Mucosa of stomach (tissue), 1 donor: ENCODE results near the gene NEK7.

Experiments used
- H3K27me3 ChIP-seq: one replicate; pipeline ENCODE4 v1.7.0; 2013; ENCODE audit warnings: mild to moderate bottlenecking, low read length; ENCODE audit not compliant: control insufficient read depth, insufficient read depth
- H3K36me3 ChIP-seq: one replicate; pipeline ENCODE4 v1.7.0; 2013; ENCODE audit warnings: low read length; ENCODE audit not compliant: control insufficient read depth, insufficient read depth
- H3K4me1 ChIP-seq: one replicate; pipeline ENCODE4 v1.7.0; 2013; ENCODE audit warnings: mild to moderate bottlenecking, low read length; ENCODE audit not compliant: control insufficient read depth, insufficient read depth
- H3K4me3 ChIP-seq: one replicate; pipeline ENCODE4 v1.7.0; 2013; ENCODE audit warnings: low read length
- H3K9ac ChIP-seq: one replicate; pipeline ENCODE4 v1.7.0; 2013; ENCODE audit warnings: mild to moderate bottlenecking, low read length, moderate library complexity
- H3K9me3 ChIP-seq: one replicate; pipeline ENCODE4 v1.7.0; 2013; ENCODE audit warnings: mild to moderate bottlenecking, low read length, moderate library complexity; ENCODE audit not compliant: control insufficient read depth
- donor health status: Pancreatic carcinoma.

Gene NEK7

DNA sequence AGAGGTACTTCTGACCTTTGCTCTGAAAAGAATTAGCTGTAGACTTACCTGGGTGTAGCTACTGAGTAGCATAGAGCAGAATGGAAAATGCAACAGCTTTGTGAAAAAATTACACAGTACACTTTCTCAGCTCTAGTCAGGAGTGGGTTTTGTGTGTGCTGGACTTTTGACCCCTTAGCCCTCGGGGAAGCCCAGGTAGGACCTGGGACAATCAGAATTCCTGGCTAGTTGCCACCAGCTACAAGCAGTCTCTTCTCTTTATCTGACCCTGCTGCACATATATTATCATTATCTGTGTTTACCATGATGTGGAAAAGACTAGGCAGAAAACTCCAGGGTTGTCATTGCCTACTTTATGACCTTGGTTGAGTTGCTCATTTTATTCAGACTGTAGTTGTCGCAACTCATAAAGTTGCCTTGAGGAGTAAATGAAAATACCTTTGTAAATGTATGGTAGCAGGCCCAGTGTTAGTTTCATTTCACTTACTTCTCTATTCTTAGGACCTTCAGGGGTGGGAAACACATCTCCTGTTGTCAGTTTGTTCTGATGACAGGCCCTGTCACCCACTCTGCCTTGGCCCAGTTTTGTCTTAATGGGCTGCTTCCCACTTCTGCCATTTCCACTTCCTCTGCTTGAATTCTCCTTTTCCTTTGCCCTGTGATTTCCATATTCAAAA, 5.4 kb downstream of the NEK7 start:
- H3K9ac ChIP-seq, result no peak overlapping the region
- H3K4me1 ChIP-seq, result peaks cover 29% of the 10 kb centered on the region
- no peaks in the 10 kb centered on the region for H3K9me3 ChIP-seq

DNA sequence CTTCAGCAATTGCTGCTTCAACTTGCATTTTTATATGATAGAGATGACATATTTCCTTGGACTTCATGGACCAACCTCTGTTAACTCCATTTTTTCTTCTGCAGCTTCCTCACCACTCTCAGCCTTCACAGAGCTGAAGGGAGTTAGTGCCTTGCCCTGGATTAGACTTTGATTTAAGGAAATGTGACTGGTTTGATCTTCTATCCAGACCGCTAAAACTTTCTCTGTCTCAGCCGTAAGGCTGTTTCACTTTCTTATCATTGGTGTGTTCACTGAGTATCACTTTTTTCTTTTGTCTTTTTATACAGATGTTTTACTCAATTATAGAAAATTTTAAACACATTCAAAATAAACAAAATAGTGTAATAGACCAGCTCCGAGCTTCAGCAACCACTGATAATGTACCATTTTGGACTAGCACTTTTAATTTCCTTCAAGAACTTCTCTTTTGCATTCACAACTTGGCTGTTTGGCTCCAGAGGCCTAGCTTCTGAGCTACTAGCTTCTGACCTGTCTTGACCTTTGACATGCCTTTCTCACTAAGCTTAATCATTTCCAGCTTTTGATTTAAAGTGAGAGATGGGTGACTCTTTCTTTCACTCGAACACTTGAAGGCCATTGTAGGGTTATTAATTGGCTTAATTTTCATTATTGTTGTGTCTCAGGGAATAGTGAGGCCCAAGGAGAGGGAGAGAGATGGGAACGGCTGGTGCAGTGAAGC, 9.3 kb downstream of the NEK7 start:
- Histone ChIP-seq H3K4me1 (peaks cover 11% of the 10 kb centered on the region), H3K27me3 (no peaks in the 10 kb centered on the region), H3K9ac (no peak overlapping the region), H3K36me3 (no peaks in the 10 kb centered on the region), H3K4me3 (no peak overlapping the region), H3K9me3 (no peaks in the 10 kb centered on the region)

More for the DNA sequence above, 5.4 kb downstream of the NEK7 start:
- Histone ChIP-seq H3K27me3 (no peaks in the 10 kb centered on the region), H3K36me3 (no peaks in the 10 kb centered on the region), H3K4me3 (no peak overlapping the region)

DNA sequence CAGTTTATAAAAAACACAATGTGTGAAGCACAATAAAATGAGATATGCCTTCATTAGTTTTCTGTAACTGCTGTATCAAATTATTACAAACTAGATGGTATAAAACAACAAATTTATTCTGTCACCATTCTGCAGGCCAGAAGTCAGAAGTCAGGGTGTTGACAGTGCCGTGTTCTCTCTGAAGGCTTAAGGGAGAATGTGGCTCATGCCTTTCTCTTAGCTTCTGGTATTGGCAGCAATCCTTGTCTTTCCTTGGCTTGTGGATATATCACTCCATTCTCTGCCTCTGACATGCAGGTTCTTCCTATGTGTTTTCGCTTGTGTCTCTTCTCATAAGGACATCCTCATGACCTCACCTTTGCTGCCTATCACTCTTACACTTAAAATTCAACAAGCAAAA, 10.1 kb downstream of the NEK7 start:
- no peaks in the 10 kb centered on the region for H3K36me3 ChIP-seq
- H3K27me3 ChIP-seq, result no peaks in the 10 kb centered on the region
- H3K9ac ChIP-seq, result no peak overlapping the region
- H3K4me1 ChIP-seq, result peaks cover 8% of the 10 kb centered on the region
- no peak overlapping the region for H3K4me3 ChIP-seq
- no peaks in the 10 kb centered on the region for H3K9me3 ChIP-seq

DNA sequence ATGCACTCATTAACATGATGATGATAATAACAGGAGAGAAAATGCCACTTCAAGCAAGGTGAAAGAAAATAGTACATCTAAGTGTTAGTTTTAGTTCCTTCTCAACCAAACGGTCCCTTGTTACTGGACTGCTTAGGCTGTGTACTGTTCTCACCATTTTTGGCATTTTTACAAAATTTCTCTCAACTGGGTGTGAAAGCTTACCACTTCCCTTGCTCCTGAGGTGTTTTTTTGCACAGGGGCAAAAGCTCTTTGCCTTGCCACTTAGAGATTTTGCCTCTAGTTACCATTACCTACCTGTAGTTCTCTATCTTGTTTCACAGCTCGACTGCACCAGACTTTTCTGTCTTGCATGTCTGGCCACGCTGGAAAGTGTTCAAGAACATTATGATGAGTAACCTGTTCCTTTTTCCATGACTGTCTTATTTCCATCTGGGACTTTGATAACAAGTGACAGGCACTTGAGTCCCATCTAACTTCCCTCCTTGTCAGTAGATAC, 10.7 kb downstream of the NEK7 start:
- H3K27me3 ChIP-seq, result no peaks in the 10 kb centered on the region
- H3K4me3 ChIP-seq, result no peak overlapping the region
- H3K9me3 ChIP-seq, result no peaks in the 10 kb centered on the region
- H3K36me3 ChIP-seq, result no peaks in the 10 kb centered on the region
- peaks cover 4% of the 10 kb centered on the region for H3K4me1 ChIP-seq
- H3K9ac ChIP-seq, result no peak overlapping the region

DNA sequence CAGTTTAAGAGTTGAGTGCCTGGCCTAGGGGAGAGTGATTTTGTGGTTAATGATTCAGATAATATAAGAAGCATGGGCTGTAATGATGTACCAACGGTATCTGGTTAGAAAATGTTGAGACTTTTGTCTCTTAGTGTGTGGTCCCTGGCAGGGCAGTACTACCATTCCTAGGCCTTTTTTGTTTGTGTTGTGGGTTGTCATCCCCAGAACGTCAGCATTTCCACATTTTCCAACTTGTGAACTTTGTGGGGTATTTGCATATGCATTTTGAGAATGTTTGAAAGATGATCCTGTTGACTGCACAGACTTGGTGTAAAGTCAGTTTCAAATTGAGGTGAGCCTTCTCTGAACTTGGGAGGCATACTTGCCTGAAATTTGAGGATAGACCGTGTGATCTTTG, 11.4 kb downstream of the NEK7 start:
- Histone ChIP-seq H3K9ac (no peak overlapping the region), H3K36me3 (no peaks in the 10 kb centered on the region), H3K9me3 (no peaks in the 10 kb centered on the region), H3K27me3 (no peaks in the 10 kb centered on the region), H3K4me1 (peaks cover 4% of the 10 kb centered on the region), H3K4me3 (no peak overlapping the region)

DNA sequence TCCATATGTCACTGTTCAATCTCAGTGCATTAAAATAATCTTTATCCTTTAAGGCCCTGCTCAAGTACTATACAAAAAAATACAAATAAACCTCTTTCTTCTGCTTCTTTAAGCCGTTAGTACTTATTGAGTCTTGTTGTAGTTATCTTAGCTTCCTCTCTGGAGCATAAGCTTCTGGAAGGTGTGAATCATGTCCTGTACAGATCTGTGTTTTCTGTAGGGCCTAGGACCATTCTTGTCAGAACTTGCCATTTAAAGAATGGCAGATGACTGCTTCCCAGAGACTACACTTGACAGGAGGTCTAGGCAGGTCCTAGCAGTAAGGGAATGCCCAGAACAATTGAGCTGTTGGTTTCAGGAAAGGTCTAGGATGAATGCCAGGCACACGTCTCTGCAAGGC, 12.9 kb downstream of the NEK7 start:
- no peaks in the 10 kb centered on the region for H3K9me3 ChIP-seq
- H3K27me3 ChIP-seq, result no peaks in the 10 kb centered on the region
- H3K9ac ChIP-seq, result no peak overlapping the region
- H3K4me1 ChIP-seq, result peaks cover 4% of the 10 kb centered on the region
- no peak overlapping the region for H3K4me3 ChIP-seq
- no peaks in the 10 kb centered on the region for H3K36me3 ChIP-seq

DNA sequence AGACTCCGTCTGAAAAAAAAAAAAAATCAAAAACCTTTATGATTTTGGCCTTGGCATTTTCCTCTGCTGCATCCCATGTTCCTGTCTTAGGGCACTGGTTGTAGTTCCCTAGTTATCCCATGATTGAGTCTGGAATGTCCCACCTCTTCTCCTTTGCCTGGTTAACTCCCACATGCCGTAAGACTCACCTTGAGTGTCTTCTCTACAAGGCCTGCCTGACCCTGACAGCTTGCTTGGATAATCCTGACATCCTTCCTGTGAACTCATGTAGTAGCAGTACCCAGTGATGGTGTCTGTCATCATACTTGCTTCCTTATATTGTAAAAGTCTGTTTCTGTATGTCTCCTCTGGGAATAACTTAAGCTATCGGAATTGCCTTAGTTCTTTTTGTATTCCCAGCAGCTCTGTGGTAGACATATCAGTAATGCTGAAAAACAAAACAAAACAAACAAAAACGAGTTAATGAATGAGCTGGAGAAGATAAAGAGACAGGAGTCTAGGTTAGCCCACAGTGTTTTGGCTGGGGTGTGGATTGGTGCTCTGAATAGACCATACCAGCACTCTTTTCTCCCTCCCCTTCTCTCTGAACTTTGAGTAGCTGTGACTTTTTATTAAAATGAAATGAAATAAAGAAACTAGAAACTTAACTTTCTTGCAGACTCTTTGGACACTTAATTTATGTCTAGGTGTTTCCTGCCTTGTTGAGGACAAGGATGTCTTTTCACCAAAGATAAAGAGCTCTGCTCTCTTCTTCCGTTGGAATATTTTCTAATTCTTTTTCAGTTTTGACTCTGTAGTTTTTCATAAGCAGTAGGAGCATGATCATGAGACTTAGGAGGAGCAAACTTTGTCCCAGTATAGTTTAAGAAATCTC, 15.1 kb downstream of the NEK7 start:
- Histone ChIP-seq H3K36me3 (no peaks in the 10 kb centered on the region), H3K9me3 (no peaks in the 10 kb centered on the region), H3K27me3 (no peaks in the 10 kb centered on the region), H3K4me3 (no peak overlapping the region), H3K4me1 (peaks cover 11% of the 10 kb centered on the region), H3K9ac (no peak overlapping the region)

DNA sequence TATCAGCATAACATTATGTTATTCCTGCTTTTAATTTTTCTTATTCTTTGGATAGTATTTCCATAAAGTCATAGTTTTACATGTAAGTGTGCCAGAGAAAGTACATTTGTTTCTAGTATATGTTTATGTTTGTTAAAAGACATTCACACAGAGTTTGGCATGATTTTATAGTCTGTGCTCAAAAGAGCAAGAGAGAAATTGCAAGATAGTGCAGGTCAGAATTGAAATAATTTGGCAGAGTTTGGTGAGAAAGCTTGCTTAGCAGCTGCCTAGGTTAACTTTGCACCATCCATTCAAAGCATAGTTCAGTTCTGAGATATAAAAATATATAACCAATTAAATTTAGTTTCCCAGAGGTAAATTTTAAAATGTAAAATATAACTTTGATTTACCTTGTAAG, 17.0 kb downstream of the NEK7 start:
- Histone ChIP-seq H3K4me3 (no peak overlapping the region), H3K4me1 (peaks cover 11% of the 10 kb centered on the region), H3K9ac (no peak overlapping the region), H3K9me3 (no peaks in the 10 kb centered on the region), H3K36me3 (no peaks in the 10 kb centered on the region), H3K27me3 (no peaks in the 10 kb centered on the region)

DNA sequence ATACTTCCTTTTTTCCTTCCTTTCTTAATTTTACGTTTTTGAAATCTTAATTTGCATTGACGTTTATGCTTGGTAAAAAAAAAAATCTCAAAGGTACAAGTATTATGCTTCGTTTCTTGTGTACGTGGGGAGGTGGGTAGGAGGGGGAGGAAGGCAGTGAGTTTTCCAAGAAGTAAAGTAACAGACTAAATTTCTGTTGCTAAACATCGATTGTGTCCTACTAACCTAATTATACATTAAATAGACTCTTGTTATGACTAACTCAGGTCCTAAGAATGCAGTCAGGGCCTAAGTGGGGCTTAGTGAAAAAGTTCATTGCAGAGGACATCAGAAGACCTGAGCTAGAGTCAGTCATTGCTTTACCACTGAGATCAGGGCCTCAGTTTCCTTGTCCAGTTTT, 17.5 kb downstream of the NEK7 start:
- Histone ChIP-seq H3K9ac (no peak overlapping the region), H3K4me1 (peaks cover 11% of the 10 kb centered on the region), H3K36me3 (no peaks in the 10 kb centered on the region), H3K9me3 (no peaks in the 10 kb centered on the region), H3K4me3 (no peak overlapping the region), H3K27me3 (no peaks in the 10 kb centered on the region)

DNA sequence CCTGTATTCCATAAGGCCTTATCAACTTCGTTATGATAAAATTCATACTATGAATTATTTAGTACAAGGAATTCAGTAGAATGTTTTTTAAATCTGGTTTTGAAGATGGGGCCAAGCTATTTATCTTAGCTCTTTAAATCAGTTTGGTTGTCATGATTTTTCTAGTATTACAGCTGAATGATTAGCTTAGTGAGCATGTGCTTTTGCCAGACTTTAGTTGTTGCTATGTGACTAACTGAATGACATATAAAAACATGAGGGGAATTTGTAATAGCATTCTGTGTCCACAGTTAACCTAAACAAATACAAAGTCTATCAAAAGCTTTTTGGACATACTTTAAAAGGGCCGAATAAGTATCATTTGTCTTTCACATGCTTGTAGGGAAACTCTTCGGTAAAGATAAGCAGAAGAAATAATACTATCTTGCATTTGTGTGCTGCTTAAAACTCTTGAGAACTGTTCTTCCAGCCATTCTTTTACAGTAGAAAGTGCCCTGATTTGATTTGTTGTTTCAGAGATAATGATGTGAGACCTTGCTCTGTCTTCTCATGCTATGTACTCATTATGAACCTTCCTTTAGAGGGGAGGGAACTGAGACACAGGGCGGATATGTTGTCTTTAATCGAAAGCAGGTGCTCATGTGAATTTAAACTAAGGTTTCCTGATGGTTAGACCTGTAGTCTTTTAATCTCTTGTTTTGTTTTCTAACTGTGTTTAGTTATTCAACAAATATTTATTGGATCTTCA, 18.8 kb downstream of the NEK7 start:
- no peak overlapping the region for H3K9ac ChIP-seq
- no peaks in the 10 kb centered on the region for H3K27me3 ChIP-seq
- H3K4me1 ChIP-seq, result peaks cover 11% of the 10 kb centered on the region
- no peaks in the 10 kb centered on the region for H3K9me3 ChIP-seq
- H3K4me3 ChIP-seq, result no peak overlapping the region
- no peaks in the 10 kb centered on the region for H3K36me3 ChIP-seq

DNA sequence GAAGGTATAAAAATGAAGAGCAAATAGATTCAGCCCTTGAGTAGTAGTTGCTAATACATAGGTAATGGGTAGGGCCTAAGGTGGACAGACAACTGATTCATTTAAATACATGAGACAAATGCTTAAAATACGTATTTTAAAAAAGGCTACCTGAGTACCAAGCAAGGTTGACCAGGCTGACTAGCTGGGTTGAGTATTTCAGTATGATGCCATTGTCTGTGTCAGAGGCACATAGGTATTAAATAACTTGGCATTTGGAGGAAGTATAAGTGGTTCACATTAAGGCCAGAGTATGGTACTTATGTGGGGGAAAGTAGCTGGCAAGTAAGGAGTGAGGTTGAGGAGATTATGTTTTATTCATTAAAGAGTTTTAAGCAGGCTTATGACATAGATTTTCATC, 19.4 kb downstream of the NEK7 start:
- Histone ChIP-seq H3K36me3 (no peaks in the 10 kb centered on the region), H3K27me3 (no peaks in the 10 kb centered on the region), H3K9ac (no peak overlapping the region), H3K9me3 (no peaks in the 10 kb centered on the region), H3K4me1 (peaks cover 11% of the 10 kb centered on the region), H3K4me3 (no peak overlapping the region)
